Motor neuron (in vitro differentiated cells): ENCODE results near the gene TRIM72. TPM values are rescaled to one million over a fixed set of nuclear protein-coding genes. Genes with fewer than 3 reads are reported as not detected.
"Not testable (repeated sequence)": the region's sequence is repeated elsewhere in the genome, so short reads cannot be mapped to it uniquely, and the experiment has no call there.

Experiments
- ATAC-seq, 8 experiments: fragments of 200-7000 bp; cut with Tn5 transposase; replicated peaks in 6 of 8; 2 replicates each; pipeline ENCODE4 v1.8.0; 2021; ENCODE audit warnings: mild to moderate bottlenecking in 8 of 8, moderate library complexity in 8 of 8
- H3K27ac ChIP-seq, 2 donors: fragments of 250-450 bp; sonication (Bioruptor Pico); 2 replicates each; pipeline ENCODE4 v1.9.0; 2021; ENCODE audit warnings: antibody characterized with exemption in 2 of 2, mild to moderate bottlenecking in 2 of 2, moderate library complexity in 1 of 2
- H3K4me1 ChIP-seq, 2 donors: fragments of 250-450 bp; sonication (Bioruptor Pico); replicated peaks in 1 of 2; 2 replicates each; pipeline ENCODE4 v1.6.1; 2021; ENCODE audit warnings: antibody characterized with exemption in 2 of 2, mild to moderate bottlenecking in 2 of 2, moderate library complexity in 1 of 2
- H3K4me3 ChIP-seq, 5 donors: fragments of 250-450 bp; sonication (Bioruptor Pico); 2 replicates each; pipeline ENCODE4 v1.9.0; 2021; ENCODE audit warnings: antibody characterized with exemption in 5 of 5, mild to moderate bottlenecking in 5 of 5, moderate library complexity in 4 of 5
- WGBS, 10 experiments: fragments of 450-650 bp; shearing (Covaris generic); methylation state at CpG; one replicate each; pipeline ENCODE4 v1.0.0; 2022; 5-methylcytosine and 5-hydroxymethylcytosine counted together
- in situ Hi-C, 9 experiments: fragments of 400-800 bp; cut with MboI; loops; one replicate each; pipeline ENCODE4 v1.15.0; 2021; ENCODE audit warnings: low sequenced_read_pairs in 9 of 9, low pct_unique_long_range_greater_than_20kb in 2 of 9; ENCODE audit not compliant: unreplicated experiment in 9 of 9
- total RNA-seq, 8 experiments: library from RNA; unstranded; fragments of 300-600 nt; gene quantifications; 2 replicates each; pipeline versions ENCODE4 v1.2.3 to v1.2.4, GENCODE V29; 2022

Gene TRIM72
- total RNA-seq, 8 experiments from 2014 or later, result 0.05 to 0.57 (median 0.13) TPM; not detected in 1

DNA sequence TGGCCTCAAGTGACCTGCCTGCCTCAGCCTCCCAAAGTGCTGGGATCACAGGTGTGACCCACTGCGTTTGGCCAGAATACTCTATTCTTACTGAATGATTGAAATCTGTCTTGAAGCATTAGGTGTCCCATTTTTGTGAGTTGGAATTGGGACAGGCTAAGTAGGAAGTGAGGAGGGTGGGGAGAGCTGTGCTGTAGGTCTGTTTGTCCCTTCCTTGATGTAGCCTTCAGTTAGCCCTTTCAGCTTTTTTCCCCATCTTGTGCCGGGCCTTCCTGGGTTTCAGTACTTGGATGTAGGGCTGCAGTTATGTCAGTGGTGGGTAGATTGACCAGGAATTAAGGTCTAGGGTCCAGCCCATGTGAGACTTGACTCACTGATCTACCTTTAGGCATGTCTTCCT, 20.0 kb upstream of the TRIM72 start:
- no peak overlapping the region for H3K4me3 ChIP-seq
- no peaks in the 10 kb centered on the region for H3K4me1 ChIP-seq
- in situ Hi-C loops, result no loop called here
- H3K27ac ChIP-seq, result no peak overlapping the region
- no peak for ATAC-seq
- WGBS, 10 experiments, result 56 to 100% (median 100%) methylated on average over 1 to 2 of the region's 2 CpGs; no CpG with 5 or more reads in 3 of the 10 experiments

DNA sequence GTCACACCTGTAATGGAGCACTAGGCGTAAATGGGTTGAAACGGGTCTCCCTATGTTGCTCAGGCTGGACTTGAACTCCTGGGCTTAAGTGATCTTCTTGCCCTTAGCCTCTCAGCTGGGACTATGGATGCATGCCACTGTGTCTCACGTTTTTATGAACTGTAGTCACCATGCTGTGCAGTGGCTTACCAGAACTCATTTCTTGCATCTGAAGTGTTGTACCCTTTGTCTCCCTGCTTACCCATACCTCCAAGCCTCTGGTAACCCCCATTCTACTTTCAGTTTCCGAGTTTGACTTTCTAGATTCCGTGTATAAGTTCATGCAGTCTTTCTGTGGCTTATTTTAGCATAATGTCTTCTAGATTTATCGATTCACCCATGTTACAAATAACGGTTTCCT, 19.0 kb upstream of the TRIM72 start:
- no peak for ATAC-seq
- no peak overlapping the region for H3K27ac ChIP-seq
- H3K4me3 ChIP-seq, result no peak overlapping the region
- in situ Hi-C loops, result no loop called here
- H3K4me1 ChIP-seq, result no peaks in the 10 kb centered on the region
- 76 to 100% (median 88%) methylated on average over 2 to 7 of the region's 7 CpGs for WGBS, 10 experiments

DNA sequence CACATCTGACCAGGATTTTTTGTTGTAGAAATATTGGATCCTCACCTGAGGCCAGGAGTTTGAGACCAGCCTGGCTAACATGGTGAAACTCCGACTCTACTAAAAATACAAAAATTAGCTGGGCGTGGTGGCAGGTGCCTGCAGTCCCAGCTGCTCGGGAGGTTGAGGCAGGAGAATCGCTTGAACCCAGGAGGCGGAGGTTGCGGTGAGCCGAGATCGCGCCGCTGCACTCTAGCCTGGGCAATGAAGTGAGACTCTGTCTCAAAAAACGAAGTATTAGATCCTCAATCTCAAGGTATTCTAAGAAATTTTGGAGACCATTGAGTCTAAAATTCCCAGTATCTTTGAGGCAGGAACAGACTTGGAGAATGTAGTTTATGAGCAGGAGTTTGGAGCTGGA, 18.1 kb upstream of the TRIM72 start:
- H3K4me1 ChIP-seq, H3K27ac ChIP-seq, H3K4me3 ChIP-seq, ATAC-seq, in situ Hi-C loops: not testable (repeated sequence)
- 20 to 100% (median 98%) methylated on average over 1 to 10 of the region's 11 CpGs; no CpG with 5 or more reads in 3 of the 10 experiments for WGBS, 10 experiments

DNA sequence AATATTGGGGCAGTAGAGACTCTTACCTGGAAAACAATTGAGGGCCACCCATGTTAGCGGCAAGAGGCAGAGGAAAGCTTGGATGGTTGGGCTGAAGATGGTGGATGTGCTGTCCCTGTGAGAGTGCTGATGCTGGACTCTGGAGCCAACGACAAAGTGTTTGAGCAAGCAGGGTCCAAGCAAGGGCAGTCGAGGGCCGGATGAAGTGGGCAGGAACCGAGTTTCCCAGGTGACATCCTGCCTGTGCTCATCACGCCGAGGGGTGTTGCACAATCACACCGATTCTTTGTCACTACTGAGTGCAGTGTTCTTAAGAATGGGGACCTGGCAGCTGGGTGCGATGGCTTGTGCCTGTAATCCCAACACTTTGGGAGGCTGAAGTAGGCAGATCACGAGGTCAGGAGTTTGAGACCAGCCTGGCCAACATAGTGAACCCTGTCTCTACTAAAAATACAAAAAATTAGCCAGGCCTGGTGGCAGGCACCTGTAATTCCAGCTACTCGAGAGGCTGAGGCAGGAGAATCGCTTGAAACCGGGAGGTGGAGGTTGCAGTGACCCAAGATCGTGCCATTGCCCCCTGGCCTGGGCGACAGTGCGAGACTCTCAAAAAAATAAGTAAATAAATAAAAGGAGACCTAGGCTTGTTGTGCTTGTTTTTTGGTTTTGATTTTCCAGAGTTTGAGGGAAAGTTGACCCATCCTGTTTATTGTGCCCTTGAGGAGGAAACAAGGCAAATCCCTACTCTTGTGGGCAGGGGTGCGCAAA, 17.4 kb upstream of the TRIM72 start:
- no peak for ATAC-seq
- in situ Hi-C loops, result no loop called here
- no peaks in the 10 kb centered on the region for H3K4me1 ChIP-seq
- 42 to 100% (median 90%) methylated on average over 1 to 10 of the region's 17 CpGs; no CpG with 5 or more reads in 1 of the 10 experiments for WGBS, 10 experiments
- no peak overlapping the region for H3K4me3 ChIP-seq
- no peak overlapping the region for H3K27ac ChIP-seq

DNA sequence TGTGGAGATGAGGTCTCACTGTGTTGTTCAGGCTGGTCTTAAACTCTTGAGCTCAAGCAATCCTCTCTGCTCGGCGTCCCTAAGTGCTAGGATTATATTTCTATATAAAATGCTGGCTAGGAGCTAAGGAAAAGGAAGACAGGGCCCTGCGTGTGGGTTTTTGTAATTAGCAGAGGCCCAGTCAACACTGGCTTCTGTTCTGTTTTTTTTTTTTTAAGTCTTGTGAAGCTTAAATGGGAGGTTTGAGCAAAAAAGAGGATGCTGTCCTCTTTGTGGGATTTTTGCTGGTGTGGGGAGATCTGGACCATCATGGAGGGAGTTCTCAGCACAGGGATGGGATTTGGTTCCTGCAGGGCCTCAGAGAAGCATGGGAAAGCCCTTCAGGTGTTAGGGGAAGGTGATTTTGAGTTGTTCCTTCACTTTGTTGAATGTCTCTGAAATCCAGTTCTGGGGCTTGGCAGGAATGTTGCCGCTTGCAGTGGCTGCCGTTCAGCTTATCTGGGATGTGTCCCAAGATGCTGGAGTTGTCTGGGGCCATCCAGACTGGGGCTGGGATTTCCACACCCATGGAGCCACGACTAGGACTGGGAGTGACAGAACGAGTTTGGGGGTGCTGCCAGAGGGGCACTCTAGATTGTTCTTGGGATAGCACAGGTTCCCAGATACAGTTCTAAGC, 15.6 kb upstream of the TRIM72 start:
- ATAC-seq, result no peak
- no peak overlapping the region for H3K4me3 ChIP-seq
- in situ Hi-C loops, result no loop called here
- 50 to 88% (median 73%) methylated on average over 1 to 4 of the region's 7 CpGs; no CpG with 5 or more reads in 1 of the 10 experiments for WGBS, 10 experiments
- no peak overlapping the region for H3K27ac ChIP-seq
- H3K4me1 ChIP-seq, result no peaks in the 10 kb centered on the region

DNA sequence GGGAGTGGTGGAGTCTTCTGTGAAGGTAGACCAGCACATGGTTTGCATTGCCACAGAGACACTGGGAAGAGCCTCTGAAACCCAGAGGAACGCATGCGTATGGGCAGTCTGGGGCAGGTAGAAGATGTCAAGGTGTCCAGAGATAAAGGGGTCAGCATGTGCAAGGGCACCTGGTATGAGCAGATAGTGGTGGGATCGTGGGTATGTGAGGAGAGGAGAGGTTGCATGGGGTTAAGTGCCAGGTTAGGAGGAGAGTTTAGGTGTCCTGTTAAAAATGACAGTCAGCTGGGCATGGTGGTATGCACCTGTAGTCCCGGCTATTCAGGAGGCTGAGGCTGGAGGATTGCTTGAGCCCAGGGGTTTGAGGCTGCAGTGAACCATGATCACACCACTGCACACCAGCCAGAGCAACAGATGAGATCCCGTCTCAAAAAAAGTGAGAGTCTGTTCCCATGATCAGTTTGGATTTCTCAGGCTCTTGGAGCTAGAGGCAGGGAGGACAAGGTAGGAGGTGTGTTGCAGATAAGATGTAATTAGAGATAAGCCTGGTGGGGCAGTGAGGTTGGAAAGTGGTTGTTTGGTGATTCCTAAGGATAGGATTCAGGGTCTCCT, 14.4 kb upstream of the TRIM72 start:
- WGBS, 10 experiments, result 81 to 100% (median 100%) methylated on average over 1 to 4 of the region's 5 CpGs; no CpG with 5 or more reads in 2 of the 10 experiments
- no peak overlapping the region for H3K27ac ChIP-seq
- in situ Hi-C loops, result loop anchor here in 4 of 9 experiments (10.0 to 25.0 kb wide), 3 partner anchors 113 to 245 kb away; partner anchors contain the start of genes ZNF843 (in 3 of the 4) and COX6A2 (in 2 of the 4)
- H3K4me3 ChIP-seq, result no peak overlapping the region
- ATAC-seq, result no peak
- no peaks in the 10 kb centered on the region for H3K4me1 ChIP-seq

DNA sequence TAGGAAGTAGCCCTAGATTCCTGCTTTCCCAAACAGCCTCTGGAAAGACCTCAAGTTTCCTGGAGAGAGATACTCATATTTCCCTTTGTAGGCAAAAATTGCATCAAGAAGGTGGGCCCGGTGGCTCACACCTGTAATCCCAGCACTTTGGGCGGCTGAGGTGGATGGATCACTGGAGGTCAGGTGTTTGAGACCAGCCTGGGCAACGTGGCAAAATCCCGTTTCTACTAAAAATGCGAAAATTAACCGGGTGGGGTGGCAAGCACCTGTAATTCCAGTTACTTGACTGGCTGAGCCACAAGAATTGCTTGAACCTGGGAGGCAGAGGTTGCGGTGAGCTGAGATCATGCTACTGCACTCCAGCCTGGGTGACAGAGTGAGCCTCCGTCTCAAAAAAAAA, 13.8 kb upstream of the TRIM72 start:
- H3K4me1 ChIP-seq, H3K27ac ChIP-seq, H3K4me3 ChIP-seq, ATAC-seq: not testable (repeated sequence)
- in situ Hi-C loops, result loop anchor here in 4 of 9 experiments (10.0 to 25.0 kb wide), 3 partner anchors 112 to 245 kb away; partner anchors contain the start of genes ZNF843 (in 3 of the 4) and COX6A2 (in 2 of the 4)
- 61 to 94% (median 84%) methylated on average over 2 to 7 of the region's 8 CpGs; no CpG with 5 or more reads in 5 of the 10 experiments for whole genome bisulfite sequencing, 10 experiments

DNA sequence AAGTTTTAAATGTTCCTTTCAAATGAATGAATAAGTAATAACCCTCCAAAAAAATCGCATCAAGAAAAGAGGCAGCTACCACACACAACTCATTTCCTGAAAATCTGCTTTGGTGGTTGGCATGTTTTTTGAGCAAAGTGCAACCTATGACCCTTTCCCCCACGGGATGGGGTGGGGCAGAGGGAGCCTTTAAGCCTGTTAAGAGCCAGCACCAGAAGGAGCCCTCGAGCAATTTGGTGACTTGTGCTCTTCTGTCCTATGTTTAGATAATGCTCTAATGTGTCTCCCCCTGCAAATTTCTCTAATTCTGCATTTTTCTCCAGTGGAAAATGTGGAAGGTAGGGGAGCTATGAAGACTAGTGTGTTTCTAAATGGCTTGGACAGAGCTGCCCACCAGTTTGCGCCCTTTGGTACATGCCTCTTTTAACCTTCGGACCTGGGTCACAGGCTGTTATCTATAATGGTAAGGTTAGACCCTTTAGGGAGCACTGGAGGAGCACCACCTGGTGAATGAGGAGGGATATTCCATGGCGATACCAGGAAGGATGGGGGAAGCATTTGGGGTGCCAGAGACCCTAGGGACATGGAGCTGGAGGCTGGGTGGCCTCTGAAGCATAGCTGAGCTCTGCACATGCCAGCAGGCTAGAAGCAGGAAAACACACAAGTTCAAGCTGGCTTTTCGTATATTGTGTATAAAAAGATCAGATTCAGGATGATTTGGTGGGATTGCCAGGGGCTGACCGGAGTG, 12.9 kb upstream of the TRIM72 start:
- no peaks in the 10 kb centered on the region for H3K4me1 ChIP-seq
- peak in 7 of 8 experiments; percentile 1 to 21 (median 5) for ATAC-seq
- 14 to 78% (median 55%) methylated on average over 1 to 7 of the region's 8 CpGs for WGBS, 10 experiments
- in situ Hi-C loops, result loop anchor here in 4 of 9 experiments (10.0 to 25.0 kb wide), 3 partner anchors 111 to 244 kb away; partner anchors contain the start of genes ZNF843 (in 3 of the 4) and COX6A2 (in 2 of the 4)
- H3K4me3 ChIP-seq, result no peak overlapping the region
- H3K27ac ChIP-seq, result no peak overlapping the region

DNA sequence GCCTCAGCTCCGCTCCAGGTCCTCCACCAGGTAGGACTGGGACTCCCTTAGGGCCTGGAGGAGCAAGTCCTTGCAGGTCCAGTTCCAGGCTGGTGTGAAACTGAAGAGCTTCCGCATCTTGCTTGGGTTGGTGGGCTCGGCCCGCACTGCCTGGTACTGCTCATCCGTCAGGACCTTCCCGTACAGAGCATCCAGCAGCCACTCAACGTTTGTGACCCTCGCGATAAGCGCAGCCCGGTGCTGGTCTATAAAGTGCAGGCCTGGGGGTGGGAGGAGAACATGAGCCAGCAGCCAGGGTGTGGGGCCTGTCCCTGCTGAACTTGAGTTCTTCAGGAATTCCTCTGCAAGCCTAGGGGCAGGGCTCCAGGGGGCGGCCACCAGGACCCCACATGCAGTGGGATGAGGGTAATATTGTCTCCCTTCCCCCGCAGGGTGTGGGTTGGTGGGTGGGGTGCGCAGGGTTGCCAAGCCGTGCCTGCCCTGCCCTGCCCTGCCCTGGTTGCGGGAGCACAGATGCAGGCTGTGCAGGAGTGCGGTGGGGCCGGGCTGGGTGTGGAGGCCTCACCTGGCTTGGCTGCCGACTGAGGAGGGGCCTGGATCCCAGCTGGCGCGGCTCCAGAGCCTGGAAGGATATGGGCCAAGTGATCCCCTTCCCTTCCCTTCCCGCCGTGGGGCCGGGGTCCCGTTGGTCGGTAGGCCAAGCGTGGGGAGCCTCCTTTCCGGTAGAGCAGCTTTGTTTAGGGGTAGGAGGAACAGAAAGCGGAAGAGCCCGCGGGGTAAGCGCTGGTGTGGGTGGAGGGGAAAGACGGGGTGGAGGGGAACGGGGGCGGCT, 12.1 kb upstream of the TRIM72 start:
- H3K4me3 ChIP-seq, result no peak overlapping the region
- no peak overlapping the region for H3K27ac ChIP-seq
- peak; percentile 26 to 64 (median 56) for ATAC-seq
- in situ Hi-C loops, result loop anchor here in 4 of 9 experiments (10.0 to 25.0 kb wide), 3 partner anchors 111 to 243 kb away; partner anchors contain the start of genes ZNF843 (in 3 of the 4) and COX6A2 (in 2 of the 4)
- no peaks in the 10 kb centered on the region for H3K4me1 ChIP-seq
- WGBS, 10 experiments, result 0 to 67% (median 28%) methylated on average over 1 to 5 of the region's 35 CpGs; no CpG with 5 or more reads in 5 of the 10 experiments

DNA sequence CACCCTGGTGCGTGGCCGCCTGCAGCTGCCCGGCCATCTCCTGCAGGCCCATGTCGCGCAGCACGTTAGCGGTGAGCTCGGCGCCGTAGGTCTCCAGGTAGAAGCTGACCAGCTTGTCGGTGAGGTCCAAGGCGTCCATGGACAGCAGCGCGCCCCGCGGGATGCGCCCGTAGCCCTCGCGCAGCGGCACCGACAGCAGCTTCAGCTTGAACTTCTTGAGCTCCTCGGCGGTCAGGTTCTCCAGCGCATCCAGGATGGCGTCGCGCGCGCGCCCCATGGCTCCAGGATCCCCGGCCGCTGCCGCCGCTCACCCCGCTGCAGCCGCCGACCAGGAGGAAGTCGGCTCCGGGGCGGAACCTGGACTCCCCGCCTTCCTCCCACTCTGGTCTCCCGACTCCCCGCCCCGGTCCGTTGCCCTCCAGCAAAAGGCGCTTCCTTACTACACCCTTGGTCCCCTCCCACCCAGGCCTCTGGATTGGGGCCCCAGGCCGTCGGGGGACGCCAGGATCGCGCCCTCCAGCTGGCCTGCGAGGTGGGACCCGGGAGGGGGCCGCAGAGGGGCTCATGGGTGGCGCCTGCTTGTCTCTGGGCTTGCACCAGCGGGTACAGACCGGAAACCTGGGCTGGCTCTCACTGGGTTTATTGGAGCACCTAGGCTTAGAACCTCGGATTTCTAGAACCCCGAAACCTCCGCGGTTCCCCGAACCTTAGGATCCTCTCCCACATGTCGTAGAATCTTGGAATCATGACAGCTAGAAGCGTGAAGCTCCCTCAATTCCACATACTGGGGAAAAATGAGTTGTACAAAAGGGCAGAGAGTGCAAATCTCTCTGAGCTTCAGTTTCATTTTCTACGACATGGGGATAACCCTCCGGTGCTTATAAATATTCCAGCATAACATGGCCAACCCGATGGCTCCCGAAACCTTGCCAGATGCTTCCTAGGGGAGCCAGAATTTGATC, 11.2 kb upstream of the TRIM72 start, which contains the start of gene PYCARD:
Gene PYCARD, minus strand, starts transcription at position 347 of the 962 bp plus-strand sequence. Its CDS starts 70 bp downstream, at position 277.
- ATAC-seq, result peak in 7 of 8 experiments; percentile 9 to 52 (median 36)
- H3K27ac ChIP-seq, result no peak within 1 kb of the TSS
- no peaks in the 10 kb centered on the region for H3K4me1 ChIP-seq
- WGBS, 10 experiments, result 6 to 100% (median 60%) methylated on average over 1 to 10 of the region's 69 CpGs; no CpG with 5 or more reads in 1 of the 10 experiments
- in situ Hi-C loops, result loop anchor here in 4 of 9 experiments (10.0 to 25.0 kb wide), 3 partner anchors 110 to 242 kb away; partner anchors contain the start of genes ZNF843 (in 3 of the 4) and COX6A2 (in 2 of the 4)
- no peak within 1 kb of the TSS for H3K4me3 ChIP-seq
